NB4 (cell line): ENCODE measurements around the gene PEPD.

Experiments used
- MAX ChIP-seq: IDR thresholded peaks from 2 replicates; pipeline ENCODE4 v1.6.1; 2011; ENCODE audit warnings: low read depth, low read length
- MYC ChIP-seq: IDR thresholded peaks from 2 replicates; pipeline ENCODE4 v1.6.1; 2011; ENCODE audit warnings: low read depth, low read length
- POLR2A ChIP-seq: IDR thresholded peaks from 2 replicates; pipeline ENCODE4 v1.6.1; 2011; ENCODE audit warnings: mild to moderate bottlenecking; ENCODE audit not compliant: insufficient read length; ENCODE audit errors: extremely low read depth
- TF ChIP-seq, protein P1 (sequence below): IDR thresholded peaks from one replicate; pipeline ENCODE4 v1.5.1; 2012; ENCODE audit warnings: low read depth, low read length

GRCh38 chr19:33530842-33531241, 9.3 kb upstream of the PEPD start:
- TF ChIP-seq, protein P1, sequence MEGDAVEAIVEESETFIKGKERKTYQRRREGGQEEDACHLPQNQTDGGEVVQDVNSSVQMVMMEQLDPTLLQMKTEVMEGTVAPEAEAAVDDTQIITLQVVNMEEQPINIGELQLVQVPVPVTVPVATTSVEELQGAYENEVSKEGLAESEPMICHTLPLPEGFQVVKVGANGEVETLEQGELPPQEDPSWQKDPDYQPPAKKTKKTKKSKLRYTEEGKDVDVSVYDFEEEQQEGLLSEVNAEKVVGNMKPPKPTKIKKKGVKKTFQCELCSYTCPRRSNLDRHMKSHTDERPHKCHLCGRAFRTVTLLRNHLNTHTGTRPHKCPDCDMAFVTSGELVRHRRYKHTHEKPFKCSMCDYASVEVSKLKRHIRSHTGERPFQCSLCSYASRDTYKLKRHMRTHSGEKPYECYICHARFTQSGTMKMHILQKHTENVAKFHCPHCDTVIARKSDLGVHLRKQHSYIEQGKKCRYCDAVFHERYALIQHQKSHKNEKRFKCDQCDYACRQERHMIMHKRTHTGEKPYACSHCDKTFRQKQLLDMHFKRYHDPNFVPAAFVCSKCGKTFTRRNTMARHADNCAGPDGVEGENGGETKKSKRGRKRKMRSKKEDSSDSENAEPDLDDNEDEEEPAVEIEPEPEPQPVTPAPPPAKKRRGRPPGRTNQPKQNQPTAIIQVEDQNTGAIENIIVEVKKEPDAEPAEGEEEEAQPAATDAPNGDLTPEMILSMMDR, result no peak
- TF ChIP-seq POLR2A, result no peak
- no peak for TF ChIP-seq MAX
- TF ChIP-seq MYC, result no peak
